Dedifferentiated amniotic fluid mesenchymal stem cell (primary cell): ENCODE data around the gene CCT7.

Experiments used
- DNase-seq: peaks from one replicate; pipeline ENCODE4 v3.0.0-alpha.2; 2016; ENCODE audit errors: extremely low spot score

CCT7 gene

DNA sequence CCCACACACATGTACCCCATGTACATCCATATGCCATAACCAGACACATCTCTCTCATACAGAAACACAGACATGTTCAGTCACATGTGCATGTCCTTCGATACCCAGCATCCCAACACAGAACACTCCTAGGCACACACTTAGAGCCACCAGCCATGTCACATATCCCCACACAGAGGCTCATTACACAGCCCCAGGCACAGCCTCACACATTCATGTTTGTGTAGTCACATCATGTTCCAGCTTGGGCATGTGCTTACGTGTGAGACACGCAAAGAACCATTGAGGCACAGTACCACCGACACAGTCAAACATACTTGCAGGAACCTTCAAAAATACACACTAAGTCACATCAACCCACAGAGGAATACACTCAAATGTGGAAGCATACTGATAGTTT lies 32.9 kb downstream of the CCT7 start:
- DNase-seq, result no peak

DNA sequence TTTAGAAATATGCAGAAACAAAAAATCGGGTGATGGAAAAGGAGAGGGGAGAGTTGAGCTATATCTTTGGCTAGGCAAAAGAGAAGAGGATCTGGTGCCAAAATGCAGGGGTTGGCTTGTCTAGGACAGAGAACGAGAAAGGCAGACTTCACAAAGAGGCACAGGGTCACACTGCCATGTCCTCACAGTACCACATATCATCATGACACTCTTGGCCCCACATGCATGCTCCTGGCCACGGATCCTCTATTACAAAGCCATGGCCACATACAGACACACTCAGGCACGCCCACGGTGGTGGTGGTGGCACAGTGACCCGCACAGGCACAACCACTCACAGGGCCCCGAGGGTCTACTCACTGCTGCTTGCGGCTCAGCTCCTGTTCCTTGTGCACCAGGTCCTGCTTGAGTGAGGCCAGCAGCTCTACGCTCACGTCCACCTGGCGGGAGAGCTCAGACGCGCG lies 34.3 kb downstream of the CCT7 start:
- DNase-seq, result no peak

DNA sequence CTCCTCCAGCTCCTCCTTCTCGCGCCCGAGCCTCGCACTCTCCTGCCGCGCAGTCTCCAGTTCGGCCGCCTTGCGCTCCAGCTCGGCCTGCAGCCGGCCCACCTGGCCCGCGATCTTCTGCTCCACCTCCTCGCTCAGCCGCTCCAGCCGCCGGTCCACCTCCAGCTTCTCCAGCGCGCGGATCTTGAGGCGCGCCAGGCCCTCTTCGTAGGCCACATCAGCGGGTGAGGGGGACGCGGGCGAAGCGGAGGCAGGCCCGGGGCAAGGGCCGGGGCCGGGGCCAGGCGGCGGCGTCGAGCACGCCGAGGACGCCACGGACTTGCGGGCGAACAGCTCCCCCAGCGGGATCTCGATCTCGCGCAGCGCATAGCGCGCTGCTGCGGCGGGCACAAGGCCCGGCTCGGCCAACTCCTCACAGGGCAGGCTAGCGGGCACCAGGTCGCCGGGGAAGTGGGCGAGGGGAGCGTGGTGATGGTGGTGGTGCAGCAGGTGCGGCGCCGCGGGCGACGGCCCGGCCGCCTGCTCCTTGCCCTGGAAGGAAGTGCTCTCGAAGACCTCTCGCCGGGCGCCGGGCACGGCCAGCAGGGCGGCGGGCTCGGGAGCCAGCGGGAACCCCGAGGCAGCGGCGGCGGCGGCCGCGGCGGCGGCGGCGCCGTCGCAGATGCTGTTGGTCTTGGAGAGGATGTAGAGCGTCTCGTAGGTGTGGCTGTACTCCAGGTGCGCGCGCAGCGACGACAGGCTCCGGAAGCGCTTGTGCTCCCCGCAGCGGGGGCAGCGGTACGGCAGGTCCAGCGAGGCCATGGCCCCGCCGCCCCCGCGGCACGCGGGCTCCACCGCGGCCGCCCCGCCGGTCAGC lies 35.0 kb downstream of the CCT7 start:
- no peak for DNase-seq

DNA sequence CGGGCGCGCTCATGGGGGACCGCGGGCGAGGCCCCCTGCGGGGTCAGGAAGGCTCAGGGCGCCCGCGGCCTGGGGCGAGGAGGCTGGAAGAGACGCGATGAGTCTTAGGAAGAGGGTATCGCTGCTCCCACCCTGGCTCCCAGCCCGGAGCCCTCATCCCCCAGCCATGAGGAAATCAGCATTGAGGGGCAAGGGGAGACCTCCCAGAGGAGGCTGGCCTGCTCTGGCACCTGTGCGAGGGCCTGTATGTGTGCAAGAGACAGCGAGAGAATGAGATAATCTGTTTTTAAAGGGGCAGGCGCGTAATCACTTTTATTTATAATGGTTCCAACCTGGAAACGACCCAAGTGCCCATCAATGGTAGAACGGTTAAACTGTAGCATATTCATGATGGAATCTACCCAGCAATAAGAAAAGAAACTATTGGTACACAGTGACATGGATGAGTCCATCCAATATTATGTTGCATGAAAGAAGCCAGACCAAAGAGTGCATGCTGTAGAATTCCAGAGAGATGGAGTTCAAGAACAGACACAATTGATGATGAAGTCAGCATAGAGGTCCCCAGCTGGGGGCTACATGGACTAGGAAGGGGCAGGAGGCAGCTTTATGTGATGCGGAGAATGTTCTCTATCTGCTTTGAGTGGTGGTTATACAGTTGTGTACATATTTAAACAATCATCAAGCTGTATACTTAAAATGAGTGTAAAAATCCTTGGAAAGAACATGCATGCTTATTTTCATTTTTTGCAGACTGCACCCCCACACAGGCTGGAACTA lies 35.8 kb downstream of the CCT7 start:
- no peak for DNase-seq

DNA sequence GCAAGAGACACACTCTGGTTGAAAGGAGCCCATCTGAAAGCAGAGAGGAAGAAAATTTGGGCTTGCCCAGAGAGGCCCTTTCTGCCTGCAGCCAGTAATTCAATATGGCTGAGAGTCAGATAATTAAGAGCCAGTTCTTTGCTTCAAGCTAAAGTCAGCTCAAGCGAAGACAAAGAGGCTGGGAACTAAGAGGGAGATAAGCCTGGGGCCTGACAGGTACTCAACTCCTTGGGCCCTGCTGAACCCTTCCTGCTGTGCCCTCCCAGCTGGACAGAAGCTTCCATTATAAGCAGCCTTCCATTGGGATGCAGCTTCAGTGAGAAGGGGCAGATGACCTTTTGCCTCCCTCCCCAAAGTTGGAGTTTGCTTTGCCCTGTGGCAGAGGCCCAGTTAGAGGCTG lies 38.2 kb downstream of the CCT7 start:
- no peak for DNase-seq

GRCh38 chr2:73279852-73280251 lies 45.7 kb downstream of the CCT7 start:
- DNase-seq, result no peak

DNA sequence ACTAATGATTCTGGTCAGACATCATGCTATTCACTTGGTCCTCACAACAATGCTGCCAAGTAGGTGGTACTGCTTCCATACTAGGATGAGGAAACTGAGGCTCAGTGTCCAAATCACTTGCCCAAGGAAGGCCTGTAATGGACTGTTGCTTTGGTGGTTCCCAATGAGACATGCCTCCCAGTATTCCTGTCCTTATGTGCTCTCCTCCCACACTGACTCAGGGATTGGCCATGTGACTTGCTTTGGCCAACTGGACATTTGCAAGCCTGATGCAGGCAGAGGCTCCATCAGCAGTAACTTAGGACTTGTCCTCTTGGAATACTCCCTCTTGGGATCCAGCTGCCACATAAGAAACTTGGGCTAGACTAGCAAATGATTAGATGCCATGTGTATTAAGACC lies 47.1 kb downstream of the CCT7 start:
- no peak for DNase-seq

GRCh38 chr2:73282924-73283544 lies 48.9 kb downstream of the CCT7 start:
- no peak for DNase-seq

- no peak for DNase-seq
Measured at GRCh38 chr2:73283545-73284295, 49.6 kb downstream of the CCT7 start.

GRCh38 chr2:73284296-73285158 lies 50.4 kb downstream of the CCT7 start, which contains the start of gene FBXO41:
TSS of gene FBXO41 (minus strand) at chr2:73284478. CDS start at chr2:73269630, 14,848 bp downstream.
- DNase-seq, result no peak

DNA sequence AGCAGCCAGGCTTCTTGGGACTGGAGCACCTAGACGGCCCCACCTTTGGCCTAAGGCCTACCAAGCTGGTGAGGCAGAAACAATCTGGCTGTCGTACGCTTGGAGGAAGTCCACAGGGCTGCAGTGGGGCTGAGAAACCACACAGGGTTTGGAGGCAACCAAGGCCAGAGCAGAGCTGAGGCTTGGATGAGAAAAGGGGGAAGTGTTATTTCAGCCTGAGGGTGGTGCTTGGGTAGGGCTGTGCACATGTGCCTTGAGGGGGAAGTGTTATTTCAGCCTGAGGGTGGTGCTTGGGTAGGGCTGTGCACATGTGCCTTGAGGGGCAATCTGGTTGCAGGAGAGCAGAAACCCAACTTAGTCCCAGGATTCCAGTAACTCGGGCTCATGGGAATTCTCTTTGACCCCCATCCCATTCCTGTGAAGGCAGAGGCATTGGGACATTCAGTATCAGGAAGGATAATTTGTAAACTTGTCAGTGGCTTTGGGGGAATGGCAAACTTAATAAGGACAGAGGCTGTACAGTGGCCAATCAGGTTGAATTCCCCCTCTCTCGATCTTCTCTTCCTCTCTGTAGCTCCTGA lies 51.1 kb downstream of the CCT7 start:
- no peak for DNase-seq

DNA sequence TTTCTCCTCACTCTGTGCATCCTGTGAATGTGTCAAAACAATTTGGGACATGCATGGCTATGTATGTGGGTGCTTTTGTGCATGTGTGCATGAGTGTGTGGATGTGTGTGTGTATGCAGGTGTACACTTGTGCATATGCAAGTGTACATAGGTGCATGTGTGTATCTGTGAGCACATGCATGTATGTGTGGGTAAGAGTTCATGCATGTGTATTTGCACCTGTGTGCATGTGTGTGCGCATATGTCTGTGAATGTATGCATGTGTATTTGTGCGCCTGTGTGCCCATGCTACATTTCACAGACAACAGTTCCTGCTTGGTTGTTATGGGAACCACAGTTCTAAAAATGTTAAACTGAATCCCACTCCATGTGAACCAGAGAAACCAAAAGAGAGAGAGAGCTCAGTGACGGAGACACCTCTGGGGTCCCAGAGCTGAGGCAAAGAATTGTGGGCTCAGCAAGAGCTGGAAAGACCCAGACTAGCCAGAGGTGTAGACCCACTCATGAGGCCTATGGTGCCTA lies 52.1 kb downstream of the CCT7 start:
- no peak for DNase-seq

DNA sequence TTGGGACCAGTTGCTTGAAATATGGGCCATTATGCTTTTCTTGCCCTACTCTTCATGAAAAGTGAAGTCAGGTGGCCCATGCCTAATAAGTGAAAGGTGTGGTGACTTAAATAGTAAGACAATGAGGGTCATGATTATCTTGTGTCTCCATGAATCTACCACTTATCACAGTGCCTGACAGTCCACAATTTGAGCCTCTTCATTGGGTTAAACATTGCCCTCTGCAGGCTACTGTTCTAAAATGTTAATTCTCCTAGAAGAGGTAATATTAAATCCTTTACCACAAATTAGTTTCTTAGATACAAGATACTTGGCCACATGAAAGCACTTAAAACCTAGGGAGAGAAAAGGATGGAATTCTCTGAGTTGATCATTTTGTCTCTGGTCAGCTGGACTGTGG lies 55.2 kb downstream of the CCT7 start:
- DNase-seq, result no peak

DNA sequence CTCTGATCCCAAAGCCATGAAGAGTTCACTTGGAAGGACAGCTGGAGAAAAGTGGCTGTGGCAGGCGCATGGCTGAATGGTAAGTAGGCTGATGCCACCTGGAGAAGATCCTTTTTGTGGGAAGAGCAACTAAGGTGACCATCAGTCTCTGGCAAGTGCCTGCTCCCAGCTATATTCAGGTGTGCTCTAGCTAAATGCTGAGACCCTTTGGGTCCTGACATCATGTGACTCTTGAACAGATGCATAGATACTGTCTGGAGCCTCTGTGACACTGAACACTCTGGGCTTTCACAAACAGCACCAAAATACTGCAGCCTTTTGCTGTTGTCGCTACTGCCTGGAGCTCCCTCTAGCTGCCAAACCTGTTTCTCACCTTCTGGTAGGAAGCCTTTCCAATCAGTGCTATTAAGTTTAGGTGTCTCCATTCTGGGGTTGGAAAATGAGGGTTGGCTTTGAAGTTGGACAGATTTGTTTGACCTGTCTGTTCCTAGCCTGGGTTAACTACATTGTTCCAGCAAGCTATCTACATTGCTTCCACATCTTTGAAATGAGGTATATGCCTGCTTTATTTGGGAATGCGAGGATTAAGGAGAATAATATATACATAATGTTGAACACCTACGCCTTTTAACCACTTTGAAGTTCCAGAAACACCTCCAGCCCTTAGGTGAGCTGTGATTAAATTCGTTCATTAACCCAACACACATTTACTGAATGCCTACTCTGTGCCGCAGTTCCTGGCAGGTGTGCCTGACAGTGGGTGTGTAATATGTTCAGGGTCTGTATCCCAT lies 56.1 kb downstream of the CCT7 start:
- no peak for DNase-seq

- no peak for DNase-seq
Measured at GRCh38 chr2:73291093-73291460, 57.0 kb downstream of the CCT7 start.

- no peak for DNase-seq
Measured at GRCh38 chr2:73291461-73292315, 57.6 kb downstream of the CCT7 start.

DNA sequence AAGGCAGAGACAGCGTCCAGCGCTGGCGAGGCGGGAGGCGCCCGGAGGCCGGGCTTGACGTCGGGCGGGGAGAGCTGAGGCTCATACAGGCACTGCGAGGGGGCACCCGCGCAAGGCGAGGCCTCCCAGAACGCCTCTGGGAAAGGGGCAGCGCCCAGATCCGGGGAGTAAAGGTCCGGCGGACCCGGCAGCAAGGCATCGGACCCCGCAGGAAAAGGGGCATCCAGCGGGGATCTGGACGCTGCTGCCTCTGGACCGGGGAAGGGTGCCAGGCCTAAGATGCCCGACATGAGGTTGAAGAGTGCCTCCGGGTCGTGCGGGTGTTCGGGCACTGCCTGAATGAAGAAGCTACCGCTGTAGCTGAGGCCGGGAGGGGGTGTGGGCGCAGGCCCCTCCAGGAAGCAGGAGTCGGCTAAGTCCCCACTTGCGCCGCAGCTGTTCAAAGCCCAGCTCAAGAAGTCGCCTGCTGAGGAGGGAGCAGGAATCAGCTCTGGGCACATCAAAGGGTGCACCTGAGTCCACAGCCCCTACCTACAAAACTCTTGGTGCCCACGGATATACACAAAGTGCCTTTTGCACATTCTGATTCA lies 58.3 kb downstream of the CCT7 start:
- DNase-seq, result no peak

GRCh38 chr2:73292906-73293533 lies 58.9 kb downstream of the CCT7 start:
- DNase-seq, result no peak
